K562 (cell line): ENCODE measurements around the gene FBXO44.

Source experiments
- BRCA1 ChIP-seq, 2 experiments: fragments of 450-650 bp in 1 of 2; sonication (generic) in 1 of 2; formaldehyde crosslinking in 1 of 2; IDR thresholded peaks; 2 replicates each; pipeline versions ENCODE4 v1.5.0 to v1.6.1; 2017 to 2020; ENCODE audit warnings: mild to moderate bottlenecking in 1 of 2, missing genetic modification reagents in 1 of 2
- CTCF ChIP-seq, 3 experiments: IDR thresholded peaks in 2 of 3; conservative IDR thresholded peaks in 1 of 3; 2 replicates each; pipeline ENCODE4 v1.5.1; 2011 to 2012; ENCODE audit warnings: low read length in 3 of 3, mild to moderate bottlenecking in 3 of 3, control low read depth in 2 of 3, improper control_type of control experiment in 1 of 3, inconsistent platforms in 1 of 3, low read depth in 1 of 3, mixed read lengths in 1 of 3, moderate library complexity in 1 of 3; ENCODE audit not compliant: insufficient read depth in 2 of 3
- ELK1 ChIP-seq: sonication (generic); formaldehyde crosslinking; IDR thresholded peaks from 2 replicates; pipeline ENCODE4 v1.8.1; 2022; ENCODE audit warnings: missing genetic modification reagents
- MAX ChIP-seq: sonication (generic); formaldehyde crosslinking; IDR thresholded peaks from 2 replicates; pipeline ENCODE4 v1.9.0; 2022; ENCODE audit warnings: mild to moderate bottlenecking, missing genetic modification reagents
- PHF20 ChIP-seq: fragments of 450-650 bp; IDR thresholded peaks from 2 replicates; pipeline ENCODE4 v1.6.1; 2018; ENCODE audit not compliant: partially characterized antibody
- POLR2A ChIP-seq: fragments of 450-650 bp; conservative IDR thresholded peaks from 2 replicates; pipeline ENCODE4 v1.6.1; 2016
- PRDM10 ChIP-seq: fragments of 450-650 bp; IDR thresholded peaks from 2 replicates; pipeline ENCODE4 v1.6.1; 2018; ENCODE audit not compliant: partially characterized antibody
- ZNF133 ChIP-seq: fragments of 250-450 bp; sonication (Bioruptor Pico); IDR thresholded peaks from 2 replicates; pipeline ENCODE4 v1.4.0; 2020; ENCODE audit warnings: mild to moderate bottlenecking
- ZNF146 ChIP-seq: IDR thresholded peaks from one replicate; pipeline ENCODE4 v1.6.1; 2018; ENCODE audit warnings: missing compliant biosample characterization; ENCODE audit not compliant: unreplicated experiment

GRCh38 chr1:11697893-11698210, 43.2 kb downstream of the FBXO44 start:
- no peak for TF ChIP-seq MAX (CRISPR knock-in tag)
- TF ChIP-seq ZNF133 (CRISPR knock-in tag), result no peak
- TF ChIP-seq ZNF146 (CRISPR knock-in tag), result no peak
- TF ChIP-seq ELK1 (CRISPR knock-in tag), result no peak
- no peak for TF ChIP-seq BRCA1 (IDR thresholded peaks at IDR 0.05)
- TF ChIP-seq BRCA1 (CRISPR knock-in tag; IDR thresholded peaks at IDR 0.05), result no peak
- TF ChIP-seq POLR2A, result no peak
- TF ChIP-seq PHF20, result no peak
- no peak for TF ChIP-seq CTCF (IDR thresholded peaks at IDR 0.05 in 2 of 3, conservative IDR thresholded peaks at IDR 0.05 in 1 of 3; ENCODE audit: insufficient read depth in 2 of 3, low read depth in 1 of 3, low read length in 3 of 3)
- TF ChIP-seq PRDM10, result no peak
